IMR-90 (cell line): Measurements from ENCODE around the gene OR5P2. TPM values are rescaled to one million over a fixed set of nuclear protein-coding genes. Genes with fewer than 3 reads are reported as not detected.

Experiments
- ATAC-seq: fragments of 200-7000 bp; cut with Tn5 transposase; 2 replicates; pipeline ENCODE4 v1.9.1; 2020; ENCODE audit warnings: low read depth, mild to moderate bottlenecking, moderate library complexity
- BruUV-seq: library from RNA; stranded (reverse); fragments of 400-500 nt; replicated peaks from 2 replicates; lab custom pipeline; 2021; lab: Mats Ljungman, UMichigan
- CTCF ChIA-PET: fragments of 300-600 bp; formaldehyde crosslinking; extraction: SDS; loops from one replicate; lab custom pipeline; 2021; ENCODE audit warnings: antibody characterized with exemption; lab: Yijun Ruan, JAX
- POLR2A ChIA-PET: fragments of 300-600 bp; sonication (Branson Sonifier 250); formaldehyde crosslinking; loops from one replicate; lab custom pipeline; 2022; ENCODE audit warnings: antibody characterized with exemption; ENCODE audit not compliant: unreplicated experiment; lab: Charles Lee
- DNase-seq: peaks from one replicate; pipeline ENCODE4 v3.0.0; 2013
- H2AFZ ChIP-seq: replicated peaks from 2 replicates; pipeline ENCODE3; 2013; ENCODE audit warnings: low read length, mild to moderate bottlenecking; ENCODE audit not compliant: poor library complexity
- H2AK5ac ChIP-seq: 2 replicates; pipeline ENCODE4 v1.6.1; 2013; ENCODE audit warnings: low read depth, low read length, inconsistent platforms
- H2AK9ac ChIP-seq: replicated peaks from 2 replicates; pipeline ENCODE3; 2013; ENCODE audit warnings: mild to moderate bottlenecking, low read depth, low read length, moderate library complexity; ENCODE audit not compliant: poor library complexity
- H2BK120ac ChIP-seq: 2 replicates; pipeline ENCODE4 v1.6.1; 2013; ENCODE audit warnings: low read depth, low read length, inconsistent platforms
- H2BK15ac ChIP-seq: 3 replicates; pipeline ENCODE4 v1.6.1; 2013; ENCODE audit warnings: low read depth, low read length, inconsistent platforms
- H2BK20ac ChIP-seq: 2 replicates; pipeline ENCODE4 v1.6.1; 2013; ENCODE audit warnings: low read depth, mild to moderate bottlenecking, inconsistent platforms, low read length, moderate library complexity
- H2BK5ac ChIP-seq: 2 replicates; pipeline ENCODE4 v1.6.1; 2013; ENCODE audit warnings: mild to moderate bottlenecking, low read depth, low read length, inconsistent platforms; ENCODE audit not compliant: poor library complexity, severe bottlenecking
- H3K14ac ChIP-seq: replicated peaks from 2 replicates; pipeline ENCODE4 v1.6.1; 2013; ENCODE audit warnings: low read depth, low read length, inconsistent platforms
- H3K18ac ChIP-seq: 2 replicates; pipeline ENCODE4 v1.6.1; 2013; ENCODE audit warnings: low read depth, low read length, control low read depth
- H3K23ac ChIP-seq: 2 replicates; pipeline ENCODE4 v1.6.1; 2013; ENCODE audit warnings: low read depth, low read length, inconsistent platforms
- H3K27ac ChIP-seq: 2 replicates; pipeline ENCODE4 v1.5.1; 2013; ENCODE audit warnings: mild to moderate bottlenecking, control low read depth, low read length; ENCODE audit not compliant: insufficient read depth
- H3K27me3 ChIP-seq: 2 replicates; pipeline ENCODE4 v1.6.1; 2013; ENCODE audit warnings: low read length; ENCODE audit not compliant: control insufficient read depth, insufficient read depth
- H3K36me3 ChIP-seq: 2 replicates; pipeline ENCODE4 v1.6.1; 2013; ENCODE audit warnings: low read length, mixed read lengths; ENCODE audit not compliant: control insufficient read depth, insufficient read depth
- H3K4ac ChIP-seq: 2 replicates; pipeline ENCODE4 v1.6.1; 2013; ENCODE audit warnings: low read depth, low read length, inconsistent platforms
- H3K4me1 ChIP-seq: 2 replicates; pipeline ENCODE4 v1.6.1; 2013; ENCODE audit warnings: low read length, mixed read lengths; ENCODE audit not compliant: control insufficient read depth, insufficient read depth
- H3K4me2 ChIP-seq: 2 replicates; pipeline ENCODE4 v1.6.1; 2013; ENCODE audit warnings: low read depth, mild to moderate bottlenecking, control low read depth, low read length, moderate library complexity
- H3K4me3 ChIP-seq: 2 replicates; pipeline ENCODE4 v1.5.1; 2013; ENCODE audit warnings: low read depth, mild to moderate bottlenecking, control low read depth, low read length, moderate library complexity; ENCODE audit not compliant: insufficient read depth
- H3K56ac ChIP-seq: 2 replicates; pipeline ENCODE4 v1.6.1; 2013; ENCODE audit warnings: low read length, inconsistent platforms; ENCODE audit not compliant: insufficient read depth; ENCODE audit errors: extremely low read depth
- H3K79me1 ChIP-seq, 2 experiments: 2 replicates each; pipeline ENCODE4 v1.6.1; 2013; ENCODE audit warnings: low read length in 2 of 2, inconsistent platforms in 1 of 2, low read depth in 1 of 2
- H3K9ac ChIP-seq: 2 replicates; pipeline ENCODE4 v1.6.1; 2013; ENCODE audit warnings: low read depth, low read length, control low read depth
- H3K9me1 ChIP-seq: 2 replicates; pipeline ENCODE4 v1.6.1; 2013; ENCODE audit warnings: low read length, inconsistent platforms; ENCODE audit not compliant: insufficient read depth
- H3K9me3 ChIP-seq: 2 replicates; pipeline ENCODE4 v1.6.1; 2013; ENCODE audit warnings: low read length; ENCODE audit not compliant: control insufficient read depth, insufficient read depth
- H4K20me1 ChIP-seq: 2 replicates; pipeline ENCODE4 v1.6.1; 2013; ENCODE audit warnings: low read length, inconsistent platforms; ENCODE audit not compliant: insufficient read depth
- H4K5ac ChIP-seq: 2 replicates; pipeline ENCODE4 v1.6.1; 2013; ENCODE audit warnings: mild to moderate bottlenecking, low read depth, low read length, control low read depth
- H4K8ac ChIP-seq, 2 experiments: 2 replicates each; pipeline ENCODE4 v1.6.1; 2013; ENCODE audit warnings: low read depth in 2 of 2, low read length in 2 of 2, control low read depth in 1 of 2, inconsistent platforms in 1 of 2
- H4K91ac ChIP-seq: 2 replicates; pipeline ENCODE4 v1.6.1; 2013; ENCODE audit warnings: low read depth, low read length, inconsistent platforms; ENCODE audit not compliant: insufficient read depth
- BHLHE40 ChIP-seq: fragments of 150-350 bp; IDR thresholded peaks from 2 replicates; pipeline ENCODE4 v1.6.1; 2016; ENCODE audit warnings: mild to moderate bottlenecking, low read depth, low read length
- CEBPB ChIP-seq: IDR thresholded peaks from 2 replicates; pipeline ENCODE4 v1.6.1; 2012; ENCODE audit warnings: low read depth, low read length, improper control_type of control experiment
- CHD1 ChIP-seq: IDR thresholded peaks from 2 replicates; pipeline ENCODE4 v1.6.1; 2012; ENCODE audit warnings: low read depth, low read length, improper control_type of control experiment
- FOS ChIP-seq: fragments of 150-350 bp; IDR thresholded peaks from 2 replicates; pipeline ENCODE4 v1.6.1; 2016; ENCODE audit warnings: low read depth, low read length
- MAZ ChIP-seq: IDR thresholded peaks from 2 replicates; pipeline ENCODE4 v1.6.1; 2012; ENCODE audit warnings: low read depth, mild to moderate bottlenecking, low read length, improper control_type of control experiment, moderate library complexity, borderline replicate concordance
- MXI1 ChIP-seq: IDR thresholded peaks from 2 replicates; pipeline ENCODE4 v1.6.1; 2012; ENCODE audit warnings: low read depth, mild to moderate bottlenecking, low read length, moderate library complexity, borderline replicate concordance
- NFE2L2 ChIP-seq: fragments of 150-350 bp; IDR thresholded peaks from 2 replicates; pipeline ENCODE4 v1.6.1; 2016; ENCODE audit warnings: low read depth, mild to moderate bottlenecking, low read length
- POLR2A ChIP-seq: IDR thresholded peaks from 2 replicates; pipeline ENCODE4 v1.6.1; 2012; ENCODE audit warnings: mild to moderate bottlenecking, low read depth, low read length
- RAD21 ChIP-seq: IDR thresholded peaks from 2 replicates; pipeline ENCODE4 v1.6.1; 2012; ENCODE audit warnings: low read length, improper control_type of control experiment
- RFX5 ChIP-seq: IDR thresholded peaks from 2 replicates; pipeline ENCODE4 v1.8.0; 2012; ENCODE audit warnings: low read depth, mild to moderate bottlenecking, low read length, moderate library complexity
- WGBS, 2 experiments: methylation state at CpG; one replicate each; pipeline versions ENCODE4 v1.1.5 to v1.1.7; 2013; ENCODE audit warnings: missing lambda C conversion rate in 2 of 2; ENCODE audit not compliant: insufficient read length in 1 of 2; ENCODE audit errors: extremely low coverage in 2 of 2; 5-methylcytosine and 5-hydroxymethylcytosine counted together
- dilution Hi-C: fragments of 300-500 bp; cut with HindIII; formaldehyde crosslinking; loops from one replicate; pipeline ENCODE4 v1.14.3; 2018; ENCODE audit warnings: low sequenced_read_pairs; ENCODE audit not compliant: unreplicated experiment
- in situ Hi-C: fragments of 300-500 bp; cut with MboI; formaldehyde crosslinking; loops from 3 replicates; pipeline ENCODE4 v1.14.3; 2019; ENCODE audit warnings: low sequenced_read_pairs, inconsistent platforms, mixed read lengths
- intact Hi-C: fragments of 100-400 bp; cut with micrococcal nuclease; formaldehyde crosslinking; loops from 2 replicates; pipeline ENCODE4 v1.10.0; 2022
- polyA plus RNA-seq, 3 experiments: library from polyadenylated mRNA; depleted of rRNA; stranded (reverse); fragments of >200 nt; gene quantifications; 2 replicates each; pipeline ENCODE4 v1.2.3, GENCODE V29; 2012; ENCODE audit warnings: low replicate concordance in 1 of 3
- total RNA-seq: library from RNA; depleted of rRNA; stranded (reverse); fragments of >200 nt; gene quantifications from 2 replicates; pipeline ENCODE4 v1.2.3, GENCODE V29; 2012
- TF ChIP-seq, protein P1 (sequence below): conservative IDR thresholded peaks from 2 replicates; pipeline ENCODE4 v1.5.1; 2012; ENCODE audit warnings: mild to moderate bottlenecking, low read depth, low read length, improper control_type of control experiment
- TF ChIP-seq, protein P2 (sequence below): fragments of 150-350 bp; IDR thresholded peaks from 2 replicates; pipeline ENCODE4 v1.6.1; 2016; ENCODE audit warnings: low read depth, mild to moderate bottlenecking, low read length, moderate library complexity, borderline replicate concordance
- TF ChIP-seq, protein P3 (sequence below): fragments of 150-350 bp; IDR thresholded peaks from 2 replicates; pipeline ENCODE4 v1.6.1; 2017; ENCODE audit warnings: mild to moderate bottlenecking, antibody characterized with exemption, low read length, low read depth

Gene OR5P2
- total and polyA plus RNA-seq, 2 of the 4 experiments (the other 2 are of a cell fraction): not detected

- H2BK20ac ChIP-seq: no peak overlapping the region
- H3K4me1 ChIP-seq: no peaks in the 10 kb centered on the region
- no peak overlapping the region for H2AFZ ChIP-seq
- H2BK5ac ChIP-seq: no peak overlapping the region
- H3K27ac ChIP-seq: no peak overlapping the region
- DNase-seq (no peak), ATAC-seq (no peak)
- no peak overlapping the region for H2BK15ac ChIP-seq
- no peaks in the 10 kb centered on the region for H3K79me1 ChIP-seq
- no peak overlapping the region for H3K14ac ChIP-seq
- H3K36me3 ChIP-seq: no peaks in the 10 kb centered on the region
- ChIA-PET POLR2A (no interaction called here), CTCF (no interaction called here)
- H2AK9ac ChIP-seq: no peak overlapping the region
- intact Hi-C loops (no loop called here), dilution Hi-C loops (no loop called here), in situ Hi-C loops (no loop called here)
- no peak overlapping the region for H4K91ac ChIP-seq
- TF ChIP-seq NFE2L2: no peak
- TF ChIP-seq MXI1: no peak
- no peak for TF ChIP-seq FOS
- TF ChIP-seq, protein P1, sequence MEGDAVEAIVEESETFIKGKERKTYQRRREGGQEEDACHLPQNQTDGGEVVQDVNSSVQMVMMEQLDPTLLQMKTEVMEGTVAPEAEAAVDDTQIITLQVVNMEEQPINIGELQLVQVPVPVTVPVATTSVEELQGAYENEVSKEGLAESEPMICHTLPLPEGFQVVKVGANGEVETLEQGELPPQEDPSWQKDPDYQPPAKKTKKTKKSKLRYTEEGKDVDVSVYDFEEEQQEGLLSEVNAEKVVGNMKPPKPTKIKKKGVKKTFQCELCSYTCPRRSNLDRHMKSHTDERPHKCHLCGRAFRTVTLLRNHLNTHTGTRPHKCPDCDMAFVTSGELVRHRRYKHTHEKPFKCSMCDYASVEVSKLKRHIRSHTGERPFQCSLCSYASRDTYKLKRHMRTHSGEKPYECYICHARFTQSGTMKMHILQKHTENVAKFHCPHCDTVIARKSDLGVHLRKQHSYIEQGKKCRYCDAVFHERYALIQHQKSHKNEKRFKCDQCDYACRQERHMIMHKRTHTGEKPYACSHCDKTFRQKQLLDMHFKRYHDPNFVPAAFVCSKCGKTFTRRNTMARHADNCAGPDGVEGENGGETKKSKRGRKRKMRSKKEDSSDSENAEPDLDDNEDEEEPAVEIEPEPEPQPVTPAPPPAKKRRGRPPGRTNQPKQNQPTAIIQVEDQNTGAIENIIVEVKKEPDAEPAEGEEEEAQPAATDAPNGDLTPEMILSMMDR: no peak
- TF ChIP-seq CHD1: no peak
- TF ChIP-seq RAD21: no peak
- TF ChIP-seq, protein P2, sequence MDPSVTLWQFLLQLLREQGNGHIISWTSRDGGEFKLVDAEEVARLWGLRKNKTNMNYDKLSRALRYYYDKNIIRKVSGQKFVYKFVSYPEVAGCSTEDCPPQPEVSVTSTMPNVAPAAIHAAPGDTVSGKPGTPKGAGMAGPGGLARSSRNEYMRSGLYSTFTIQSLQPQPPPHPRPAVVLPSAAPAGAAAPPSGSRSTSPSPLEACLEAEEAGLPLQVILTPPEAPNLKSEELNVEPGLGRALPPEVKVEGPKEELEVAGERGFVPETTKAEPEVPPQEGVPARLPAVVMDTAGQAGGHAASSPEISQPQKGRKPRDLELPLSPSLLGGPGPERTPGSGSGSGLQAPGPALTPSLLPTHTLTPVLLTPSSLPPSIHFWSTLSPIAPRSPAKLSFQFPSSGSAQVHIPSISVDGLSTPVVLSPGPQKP: no peak
- no peak for TF ChIP-seq BHLHE40
- TF ChIP-seq RFX5: no peak
- TF ChIP-seq POLR2A: no peak
- no peak for TF ChIP-seq CEBPB
- TF ChIP-seq MAZ: no peak
- TF ChIP-seq, protein P3, sequence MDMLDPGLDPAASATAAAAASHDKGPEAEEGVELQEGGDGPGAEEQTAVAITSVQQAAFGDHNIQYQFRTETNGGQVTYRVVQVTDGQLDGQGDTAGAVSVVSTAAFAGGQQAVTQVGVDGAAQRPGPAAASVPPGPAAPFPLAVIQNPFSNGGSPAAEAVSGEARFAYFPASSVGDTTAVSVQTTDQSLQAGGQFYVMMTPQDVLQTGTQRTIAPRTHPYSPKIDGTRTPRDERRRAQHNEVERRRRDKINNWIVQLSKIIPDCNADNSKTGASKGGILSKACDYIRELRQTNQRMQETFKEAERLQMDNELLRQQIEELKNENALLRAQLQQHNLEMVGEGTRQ: no peak
- H4K8ac ChIP-seq: no peak overlapping the region
- H3K9me3 ChIP-seq: no peaks in the 10 kb centered on the region
- H3K23ac ChIP-seq: no peak overlapping the region
- H3K56ac ChIP-seq: no peak overlapping the region
- H3K27me3 ChIP-seq: peaks cover 2% of the 10 kb centered on the region; the same call in 1 of the 2 replicates
- no peak overlapping the region for H4K5ac ChIP-seq
- no peak overlapping the region for H3K18ac ChIP-seq
- H3K4me2 ChIP-seq: no peak overlapping the region
- H3K9me1 ChIP-seq: no peaks in the 10 kb centered on the region
- H2BK120ac ChIP-seq: no peak overlapping the region
- H3K4me3 ChIP-seq: no peak overlapping the region
- no TSS peak for BruUV-seq
- H4K20me1 ChIP-seq: no peaks in the 10 kb centered on the region
- WGBS, 2 experiments: no CpG with 5 or more reads among the region's 3 CpGs
- no peak overlapping the region for H3K4ac ChIP-seq
- no peak overlapping the region for H2AK5ac ChIP-seq
- no peak overlapping the region for H3K9ac ChIP-seq
Measured at GRCh38 chr11:7844986-7845385, 48.2 kb upstream of the OR5P2 start.
